Measurements from ENCODE around the gene HSF2. TPM values are rescaled to one million over a fixed set of nuclear protein-coding genes. Genes with fewer than 3 reads are reported as not detected.
A peak's percentile ranks its signal among the peaks of the same experiment; 100 is the strongest.

HSF2 gene
- total RNA-seq, 1 experiment from 2014 or later, result 19.8 TPM

GRCh38 chr6:122388945-122389344 lies 10.5 kb upstream of the HSF2 start:
- H4K20me1 ChIP-seq (ENCODE audit: insufficient read depth), result no peaks in the 10 kb centered on the region
- intact Hi-C loops (cut with micrococcal nuclease), result no loop called here
- TF ChIP-seq ZNF274 (IDR thresholded peaks at IDR 0.05; ENCODE audit: low read depth, low read length), result no peak
- no peak for TF ChIP-seq REST (IDR thresholded peaks at IDR 0.05; ENCODE audit: low read depth)
- TF ChIP-seq POLR2AphosphoS5 (IDR thresholded peaks at IDR 0.05; ENCODE audit: low read depth, low read length), result no peak
- TF ChIP-seq MAX (IDR thresholded peaks at IDR 0.05), result no peak
- no peak for TF ChIP-seq YY1 (IDR thresholded peaks at IDR 0.05; ENCODE audit: extremely low read depth, insufficient replicate concordance, low read depth, low read length)
- no peak for TF ChIP-seq CBX3 (IDR thresholded peaks at IDR 0.05; ENCODE audit: low read depth)
- TF ChIP-seq CEBPB (IDR thresholded peaks at IDR 0.05; ENCODE audit: low read depth), result no peak
- TF ChIP-seq RAD21 (IDR thresholded peaks at IDR 0.05; ENCODE audit: low read depth), result no peak
- no peak for TF ChIP-seq ATF3 (IDR thresholded peaks at IDR 0.05)
- TF ChIP-seq SIN3A (IDR thresholded peaks at IDR 0.05; ENCODE audit: low read depth), result no peak
- no peak for TF ChIP-seq CTCF (IDR thresholded peaks at IDR 0.05 in 2 of 3, conservative IDR thresholded peaks at IDR 0.05 in 1 of 3; ENCODE audit: borderline replicate concordance in 1 of 3, insufficient read depth in 1 of 3, low read depth in 2 of 3, low read length in 2 of 3)
- no peak for TF ChIP-seq TCF7L2 (IDR thresholded peaks at IDR 0.05; ENCODE audit: borderline replicate concordance, extremely low read depth, insufficient read depth, insufficient read length)
- no peak for TF ChIP-seq JUND (IDR thresholded peaks at IDR 0.05)
- TF ChIP-seq POLR2A (IDR thresholded peaks at IDR 0.05; ENCODE audit: borderline replicate concordance, extremely low read depth, insufficient read depth, insufficient read length), result no peak
- no peak for TF ChIP-seq ZFX (IDR thresholded peaks at IDR 0.05)
- no peak for TF ChIP-seq EZH2phosphoT487 (IDR thresholded peaks at IDR 0.05; ENCODE audit: borderline replicate concordance)
- H3K79me2 ChIP-seq (ENCODE audit: insufficient read depth, low read length), result no peaks in the 10 kb centered on the region
- H2AFZ ChIP-seq (ENCODE audit: low read depth, low read length, poor library complexity, severe bottlenecking), result peak overlapping the region; percentile 0
- no peak overlapping the region for H3K9ac ChIP-seq (ENCODE audit: low read length)
- H3K27ac ChIP-seq (ENCODE audit: low read depth, low read length), result no peak overlapping the region
- no peaks in the 10 kb centered on the region for H3K4me1 ChIP-seq (ENCODE audit: control insufficient read depth in 1 of 2, insufficient read depth in 2 of 2, low read length in 2 of 2)
- ATAC-seq (no peak), DNase-seq (ENCODE audit: low read depth, low spot score) (no peak)
- H3K4me3 ChIP-seq (replicated peaks in 1 of 2; ENCODE audit: low read depth in 1 of 2, low read length in 2 of 2), result no peak overlapping the region
- no TSS peak for BruUV-seq (replicated peaks)
- RAD21 ChIA-PET (ENCODE audit: low non-redundant PET in 1 of 2, low total read pairs in 2 of 2, uncharacterized antibody in 2 of 2, unreplicated experiment in 2 of 2), result no interaction called here
- no peaks in the 10 kb centered on the region for H3K27me3 ChIP-seq (ENCODE audit: insufficient read depth, low read length)
- H3K4me2 ChIP-seq (ENCODE audit: low read length), result no peak overlapping the region
- CTCF ChIA-PET, result no interaction called here
- no peaks in the 10 kb centered on the region for H3K9me3 ChIP-seq (ENCODE audit: control insufficient read depth in 1 of 2, insufficient read depth in 1 of 2, low read depth in 1 of 2, low read length in 2 of 2)
- no peaks in the 10 kb centered on the region for H3K9me2 ChIP-seq (ENCODE audit: insufficient read depth)
- POLR2A ChIA-PET, result interaction anchor here (0.5 kb wide), 1 partner anchor 11 kb away, joined by 4 read pairs; the partner anchor contains the start of gene HSF2
- H3K36me3 ChIP-seq (ENCODE audit: control insufficient read depth in 1 of 2, insufficient read depth in 2 of 2, low read length in 2 of 2), result no peaks in the 10 kb centered on the region

Measured in HCT116 (cell line).